Heart left ventricle (tissue), 16 donors: Measurements from ENCODE around the gene CRLF1. TPM values are rescaled to one million over a fixed set of nuclear protein-coding genes. Genes with fewer than 3 reads are reported as not detected.

ENCODE experiments used
- ATAC-seq, 4 donors: fragments of 200-7000 bp; cut with Tn5 transposase; one replicate each; pipeline ENCODE4 v1.9.1; 2020 to 2022; ENCODE audit warnings: moderate library complexity in 4 of 4, mild to moderate bottlenecking in 3 of 4, moderate number of reproducible peaks in 1 of 4
- DNase-seq, 5 donors: peaks; one replicate each; pipeline ENCODE4 v3.0.0-alpha.2; 2020
- H3K27ac ChIP-seq, 12 donors: fragments of 200-600 bp; sonication (generic) in 4 of 12; one replicate each; pipeline versions ENCODE4 v1.5.0 to v1.8.0; 2016 to 2022; ENCODE audit warnings: mild to moderate bottlenecking in 2 of 12
- H3K27me3 ChIP-seq, 9 donors: fragments of 200-600 bp; sonication (generic) in 2 of 9; one replicate each; pipeline versions ENCODE4 v1.5.1 to v1.8.0; 2016 to 2022; ENCODE audit warnings: mild to moderate bottlenecking in 3 of 9
- H3K36me3 ChIP-seq, 9 donors: fragments of 200-600 bp; sonication (generic) in 2 of 9; one replicate each; pipeline versions ENCODE4 v1.5.0 to v1.8.0; 2018 to 2022; ENCODE audit warnings: mild to moderate bottlenecking in 2 of 9
- H3K4me1 ChIP-seq, 12 donors: fragments of 200-600 bp; sonication (generic) in 4 of 12; one replicate each; pipeline versions ENCODE4 v1.5.0 to v1.8.0; 2016 to 2022; ENCODE audit warnings: mild to moderate bottlenecking in 3 of 12
- H3K4me3 ChIP-seq, 12 donors: fragments of 200-600 bp; sonication (generic) in 4 of 12; one replicate each; pipeline versions ENCODE4 v1.5.0 to v1.8.0; 2017 to 2022; ENCODE audit warnings: mild to moderate bottlenecking in 9 of 12, moderate library complexity in 4 of 12
- H3K9me3 ChIP-seq, 12 donors: fragments of 200-600 bp; sonication (generic) in 4 of 12; one replicate each; pipeline versions ENCODE4 v1.5.0 to v1.8.0; 2016 to 2022; ENCODE audit warnings: mild to moderate bottlenecking in 1 of 12
- POLR2A ChIP-seq, 2 donors: fragments of 450-650 bp; IDR thresholded peaks; one replicate each; pipeline ENCODE4 v1.6.1; 2017; ENCODE audit warnings: antibody characterized with exemption in 2 of 2, mild to moderate bottlenecking in 2 of 2, moderate library complexity in 2 of 2
- WGBS, 4 donors: extraction: QIAGEN DNeasy Blood & Tissue Kit in 2 of 4; methylation state at CpG; one replicate each; pipeline versions ENCODE4 v1.1.5 to v1.1.7; 2013 to 2018; 5-methylcytosine and 5-hydroxymethylcytosine counted together
- intact Hi-C, 10 donors: fragments of 100-400 bp; cut with DNase I; formaldehyde crosslinking; loops; one replicate each; pipeline versions ENCODE4 v1.11.1 to v1.14.2; 2022
- polyA plus RNA-seq, 2 donors: library from polyadenylated mRNA; stranded (reverse); fragments of 200-250 nt; gene quantifications; one replicate each; pipeline ENCODE4 v1.2.3, GENCODE V29; 2013
- total RNA-seq, 9 donors: library from RNA; depleted of rRNA in 2 of 9; stranded (reverse); fragments of >200 nt in 2 of 9; fragmentation: NEBNext Ultra II Directional in 3 of 9; extraction: Animal tissue kit (Norgen Biotek cat#: 25700) in 3 of 9; gene quantifications; one replicate each; pipeline versions ENCODE4 v1.1.0 to v1.2.4, GENCODE V29; 2016 to 2023
- TF ChIP-seq, protein P1 (sequence below), 12 donors: fragments of 200-600 bp; sonication (generic) in 4 of 12; IDR thresholded peaks; one replicate each; pipeline versions ENCODE4 v1.5.0 to v1.8.0; 2018 to 2022; ENCODE audit warnings: antibody characterized with exemption in 12 of 12, mild to moderate bottlenecking in 5 of 12
- donor health status: ischemic (EF 13 %, LVEDD 7.1; RV severe dilation, severe dysfunction).
- donor health status: healthy with polysubstance abuse.
- donor health status: DM: no; HTN: yes; CAD: no.
- donor health status: DM: no; HTN: no; CAD: no.
- donor health status: ischemic (EF 25% LVEDD 6.9; RV normal size, moderate dysfunction).
- donor health status: ischemic (EF 25% LVEDD 5.7; RV mildly dilated, moderate dysfunction).
- donor health status: healthy.
- donor health status: DM: yes; HTN: yes; CAD: no.
- donor health status: ischemic (EF 35%, LVEDD 5.7; RV mildly dilated, moderate dysfunction).
- donor health status: nonischemic (EF 11% LVEDD 7.7; RV severe dilation, severe dysfunction).
- donor health status: DM: yes; HTN: yes; CAD: no.
- donor health status: PGD.
- donor health status: ischemic (EF 29% LVEDD 5.4; RV normal size, mild dysfunction).
- donor health status: nonischemic (EF 23%, LVEDD 6.1; RV moderate dilation, normal function).

Gene CRLF1
- total and polyA plus RNA-seq, 11 donors = 2.8 to 64.0 (median 12.1) TPM

GRCh38 chr19:18653853-18654252 is 47.3 kb upstream of the CRLF1 start:
- whole genome bisulfite sequencing, 4 donors = 95 to 100% (median 99%) methylated on average over 1 of the region's 1 CpG
- intact Hi-C loops = loop anchor here in 1 of 10 donors (10.0 kb wide), 1 partner anchor 59 kb away; no protein-coding TSS in a partner anchor

GRCh38 chr19:18651733-18652132 is 45.1 kb upstream of the CRLF1 start:
- TF ChIP-seq, protein P1, sequence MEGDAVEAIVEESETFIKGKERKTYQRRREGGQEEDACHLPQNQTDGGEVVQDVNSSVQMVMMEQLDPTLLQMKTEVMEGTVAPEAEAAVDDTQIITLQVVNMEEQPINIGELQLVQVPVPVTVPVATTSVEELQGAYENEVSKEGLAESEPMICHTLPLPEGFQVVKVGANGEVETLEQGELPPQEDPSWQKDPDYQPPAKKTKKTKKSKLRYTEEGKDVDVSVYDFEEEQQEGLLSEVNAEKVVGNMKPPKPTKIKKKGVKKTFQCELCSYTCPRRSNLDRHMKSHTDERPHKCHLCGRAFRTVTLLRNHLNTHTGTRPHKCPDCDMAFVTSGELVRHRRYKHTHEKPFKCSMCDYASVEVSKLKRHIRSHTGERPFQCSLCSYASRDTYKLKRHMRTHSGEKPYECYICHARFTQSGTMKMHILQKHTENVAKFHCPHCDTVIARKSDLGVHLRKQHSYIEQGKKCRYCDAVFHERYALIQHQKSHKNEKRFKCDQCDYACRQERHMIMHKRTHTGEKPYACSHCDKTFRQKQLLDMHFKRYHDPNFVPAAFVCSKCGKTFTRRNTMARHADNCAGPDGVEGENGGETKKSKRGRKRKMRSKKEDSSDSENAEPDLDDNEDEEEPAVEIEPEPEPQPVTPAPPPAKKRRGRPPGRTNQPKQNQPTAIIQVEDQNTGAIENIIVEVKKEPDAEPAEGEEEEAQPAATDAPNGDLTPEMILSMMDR (IDR thresholded peaks at IDR 0.05) = no peak
- no peak for TF ChIP-seq POLR2A (IDR thresholded peaks at IDR 0.05)
- peak overlapping the region in 9 of 12 donors; percentile 73 to 97 (median 88) for H3K27ac ChIP-seq
- intact Hi-C loops = loop anchor here in 1 of 10 donors (10.0 kb wide), 1 partner anchor 57 kb away; no protein-coding TSS in a partner anchor
- no peaks in the 10 kb centered on the region for H3K9me3 ChIP-seq
- no peaks in the 10 kb centered on the region for H3K36me3 ChIP-seq
- DNase-seq (no peak), ATAC-seq (no peak)
- H3K27me3 ChIP-seq = no peaks in the 10 kb centered on the region
- H3K4me3 ChIP-seq = no peak overlapping the region
- 82 to 88% (median 84%) methylated on average over 5 to 6 of the region's 6 CpGs for WGBS, 4 donors
- peaks cover 3 to 55% (median 37%) of the 10 kb centered on the region in 12 donors for H3K4me1 ChIP-seq

More at GRCh38 chr19:18653853-18654252, 47.3 kb upstream of the CRLF1 start:
- peaks cover 3 to 62% (median 45%) of the 10 kb centered on the region in 12 donors for H3K4me1 ChIP-seq
- no peaks in the 10 kb centered on the region for H3K9me3 ChIP-seq
- ATAC-seq (no peak), DNase-seq (no peak)
- no peak overlapping the region for H3K27ac ChIP-seq
- H3K36me3 ChIP-seq = no peaks in the 10 kb centered on the region
- no peak for TF ChIP-seq POLR2A (IDR thresholded peaks at IDR 0.05)
- TF ChIP-seq, protein P1 (IDR thresholded peaks at IDR 0.05) = no peak
- no peak overlapping the region for H3K4me3 ChIP-seq
- H3K27me3 ChIP-seq = no peaks in the 10 kb centered on the region

DNA sequence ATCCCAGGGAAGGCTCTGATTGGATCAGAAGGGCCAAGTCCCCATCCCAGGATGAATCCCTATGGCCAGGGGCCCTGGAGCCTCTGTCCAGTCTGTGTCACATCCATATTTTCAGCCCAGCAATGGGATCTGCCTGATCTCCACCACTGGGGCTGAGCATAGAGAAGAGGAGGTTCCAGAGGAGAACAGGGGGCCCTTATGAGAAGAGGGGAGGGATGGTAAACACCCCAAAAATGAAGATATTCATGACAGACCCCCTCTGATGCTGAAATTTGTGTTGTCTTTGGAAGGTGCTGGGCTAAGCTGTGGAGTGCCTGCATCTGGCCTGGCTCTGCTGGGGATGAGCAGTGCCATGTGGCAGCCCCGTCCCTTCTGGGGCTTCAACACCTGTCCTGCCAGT is 44.7 kb upstream of the CRLF1 start:
- peaks cover 3 to 52% (median 35%) of the 10 kb centered on the region in 12 donors for H3K4me1 ChIP-seq
- H3K9me3 ChIP-seq = no peaks in the 10 kb centered on the region
- ATAC-seq (no peak), DNase-seq (no peak)
- 94 to 100% (median 97%) methylated on average over 1 of the region's 1 CpG; no CpG with 5 or more reads in 1 of the 4 donors for WGBS, 4 donors
- peak overlapping the region in 11 of 12 donors; percentile 67 to 97 (median 83) for H3K27ac ChIP-seq
- no peaks in the 10 kb centered on the region for H3K36me3 ChIP-seq
- intact Hi-C loops = loop anchor here in 1 of 10 donors (10.0 kb wide), 1 partner anchor 56 kb away; no protein-coding TSS in a partner anchor
- TF ChIP-seq, protein P1 (IDR thresholded peaks at IDR 0.05) = no peak
- no peak for TF ChIP-seq POLR2A (IDR thresholded peaks at IDR 0.05)
- peak overlapping the region in 2 of 12 donors; percentile 3 to 45 for H3K4me3 ChIP-seq
- no peaks in the 10 kb centered on the region for H3K27me3 ChIP-seq

GRCh38 chr19:18650468-18651041 is 44.0 kb upstream of the CRLF1 start:
- peak; percentile 79 to 92 (median 86) for DNase-seq
- H3K36me3 ChIP-seq = no peaks in the 10 kb centered on the region
- peak overlapping the region in 10 of 12 donors; percentile 0 to 45 (median 24) for H3K4me3 ChIP-seq
- ATAC-seq = peak; percentile 12 to 79 (median 78)
- intact Hi-C loops = loop anchor here in 1 of 10 donors (10.0 kb wide), 1 partner anchor 56 kb away; no protein-coding TSS in a partner anchor
- 35 to 55% (median 49%) methylated on average over 26 to 34 of the region's 34 CpGs for WGBS, 4 donors
- H3K27ac ChIP-seq = peak overlapping the region; percentile 67 to 97 (median 82)
- H3K27me3 ChIP-seq = no peaks in the 10 kb centered on the region
- no peaks in the 10 kb centered on the region for H3K9me3 ChIP-seq
- H3K4me1 ChIP-seq = peaks cover 3 to 51% (median 35%) of the 10 kb centered on the region in 12 donors
- TF ChIP-seq, protein P1 (IDR thresholded peaks at IDR 0.05) = no peak
- no peak for TF ChIP-seq POLR2A (IDR thresholded peaks at IDR 0.05)
